Measurements from ENCODE around the gene CYTH2. TPM values are rescaled to one million over a fixed set of nuclear protein-coding genes. Genes with fewer than 3 reads are reported as not detected.

Gene CYTH2
- polyA plus RNA-seq, 3 donors: 21.3 to 48.2 (median 21.7) TPM

DNA sequence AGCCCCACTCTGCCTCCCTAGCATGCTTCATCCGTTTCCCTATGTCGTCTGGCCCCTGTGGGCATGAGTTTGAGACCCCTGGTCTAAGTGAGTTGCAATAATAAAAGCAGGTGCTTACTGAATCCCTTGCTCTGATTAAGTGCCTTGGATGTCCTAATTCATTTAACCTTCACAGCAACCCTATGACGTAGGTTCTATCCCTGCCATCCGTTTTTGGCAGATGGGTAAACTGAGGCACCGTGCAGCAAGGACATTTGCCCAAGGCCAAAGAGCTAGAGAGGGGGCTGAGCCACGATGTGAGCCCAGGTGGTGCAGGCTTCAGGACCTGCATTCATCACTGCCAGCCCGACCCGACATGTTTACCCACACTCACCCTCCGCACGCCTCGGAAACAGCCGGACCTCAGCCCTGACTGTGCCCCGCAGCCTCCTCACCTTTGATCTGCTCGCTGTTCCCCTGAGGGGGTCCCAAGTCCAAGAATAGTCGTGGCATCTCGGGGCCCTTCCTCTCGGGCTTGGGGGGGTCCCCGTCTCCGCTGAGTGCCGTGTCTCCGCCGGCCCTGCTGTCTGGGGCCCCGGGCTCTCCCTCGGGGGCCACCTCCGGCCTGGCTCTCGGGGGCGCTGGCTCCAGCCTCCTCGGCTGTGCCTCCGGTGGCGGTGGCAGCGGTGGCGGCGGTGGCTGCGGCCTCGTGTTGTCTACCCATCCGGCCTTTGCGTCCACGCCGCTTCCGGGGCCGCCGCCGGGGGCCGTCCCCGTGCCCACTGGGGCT is 28.0 kb downstream of the CYTH2 start:
- Mint-ChIP-seq H3K27me3 (ENCODE audit: low read depth in 3 of 3) (peaks cover 44 to 82% (median 46%) of the 10 kb centered on the region in 3 donors), H3K27ac (no peak overlapping the region), H3K9me3 (peaks cover 0 to 20% (median 9%) of the 10 kb centered on the region in 7 donors), H3K4me3 (peak overlapping the region in 1 of 2 donors; percentile 71), H3K4me1 (peaks cover 39% of the 10 kb centered on the region), H3K36me3 (peaks cover 0 to 8% of the 10 kb centered on the region in 2 donors)
- Histone ChIP-seq H3K4me2 (replicated peaks; ENCODE audit: extremely low read depth, low read length, poor library complexity, severe bottlenecking) (no peak overlapping the region), H4K20me1 (ENCODE audit: insufficient read depth, low read length) (no peaks in the 10 kb centered on the region), H3K9ac (ENCODE audit: insufficient read depth, low read length, poor library complexity, severe bottlenecking) (no peak overlapping the region), H3K4me1 (ENCODE audit: control insufficient read depth in 1 of 2, insufficient read depth in 2 of 2, low read length in 2 of 2) (peaks cover 34 to 47% of the 10 kb centered on the region in 2 donors), H3K27me3 (ENCODE audit: control insufficient read depth in 2 of 2, insufficient read depth in 2 of 2, low read length in 2 of 2) (peaks cover 14 to 51% of the 10 kb centered on the region in 2 donors), H2AFZ (ENCODE audit: insufficient read depth, low read depth, low read length, poor library complexity, severe bottlenecking) (no peak overlapping the region), H3K36me3 (replicated peaks in 1 of 2; ENCODE audit: control insufficient read depth in 1 of 2, insufficient read depth in 2 of 2, low read length in 2 of 2) (no peaks in the 10 kb centered on the region), H3K79me2 (ENCODE audit: insufficient read depth, low read length) (no peaks in the 10 kb centered on the region), H3K27ac (ENCODE audit: low read depth in 1 of 2, low read length in 2 of 2) (no peak overlapping the region), H3K4me3 (replicated peaks in 1 of 3; ENCODE audit: low read depth in 2 of 3, low read length in 3 of 3) (no peak overlapping the region), H3K9me3 (replicated peaks in 1 of 2; ENCODE audit: control insufficient read depth in 1 of 2, insufficient read depth in 1 of 2, low read length in 2 of 2) (peaks cover 0 to 3% of the 10 kb centered on the region in 2 donors)
- intact Hi-C loops (cut with micrococcal nuclease): no loop called here
- no peak for TF ChIP-seq CTCF (IDR thresholded peaks at IDR 0.05)
- WGBS (ENCODE audit: insufficient coverage): 54% methylated on average over 42 of the region's 45 CpGs
- no peak for DNase-seq

DNA sequence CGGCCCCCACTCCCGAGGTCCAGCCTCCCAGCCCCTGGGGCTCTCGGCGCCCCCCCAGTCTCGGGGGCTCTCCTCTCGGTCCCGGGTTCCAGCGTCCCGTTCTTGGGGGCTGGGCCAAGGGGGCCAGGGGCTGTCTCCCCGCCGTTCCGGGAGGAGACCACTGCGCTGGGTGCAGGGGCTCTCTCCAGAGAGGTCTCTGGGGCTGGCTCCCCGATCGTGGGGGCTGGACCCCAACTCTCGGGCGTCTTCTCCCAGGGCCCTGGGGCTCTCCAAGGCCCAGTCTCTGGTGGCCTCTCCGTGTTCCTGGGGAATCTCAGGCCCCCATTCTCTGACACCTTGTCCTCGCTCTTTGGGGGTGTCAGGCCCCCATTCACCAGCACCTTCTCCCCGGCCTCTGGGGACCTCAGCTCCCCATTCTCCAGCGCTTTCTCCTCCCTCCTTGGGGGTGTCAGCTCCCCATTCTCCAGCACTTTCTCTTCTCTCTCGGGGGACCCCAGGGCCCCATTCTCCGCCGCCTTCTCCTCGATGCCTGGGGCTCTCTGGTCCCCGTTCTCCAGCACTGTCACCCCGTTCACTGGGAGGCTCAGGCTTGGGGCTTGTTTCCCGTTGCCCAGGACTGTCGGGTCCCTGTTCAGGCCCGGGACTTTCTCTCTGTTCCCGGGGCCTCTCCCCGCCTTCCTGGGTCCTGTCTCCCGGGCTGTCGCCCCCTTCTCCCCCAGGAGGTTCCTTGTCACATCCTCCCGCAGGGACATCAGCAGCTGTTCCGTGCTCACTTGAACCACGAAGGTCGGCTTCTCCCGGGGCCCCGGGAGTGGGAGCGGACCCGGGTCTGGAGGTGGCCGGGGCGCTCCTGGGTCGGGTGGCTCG is 28.8 kb downstream of the CYTH2 start:
- no peak overlapping the region for H2AFZ ChIP-seq (ENCODE audit: insufficient read depth, low read depth, low read length, poor library complexity, severe bottlenecking)

More for the DNA sequence above, 28.8 kb downstream of the CYTH2 start:
- Mint-ChIP-seq H3K4me1 (peaks cover 32% of the 10 kb centered on the region), H3K27me3 (ENCODE audit: low read depth in 3 of 3) (peaks cover 37 to 77% (median 41%) of the 10 kb centered on the region in 3 donors), H3K9me3 (peaks cover 0 to 15% (median 5%) of the 10 kb centered on the region in 7 donors), H3K27ac (peak overlapping the region in 1 of 7 donors; percentile 32), H3K4me3 (peak overlapping the region; percentile 45 to 59), H3K36me3 (peaks cover 0 to 3% of the 10 kb centered on the region in 2 donors)
- no peaks in the 10 kb centered on the region for H3K36me3 ChIP-seq (replicated peaks in 1 of 2; ENCODE audit: control insufficient read depth in 1 of 2, insufficient read depth in 2 of 2, low read length in 2 of 2)
- intact Hi-C loops (cut with micrococcal nuclease): no loop called here
- peaks cover 29 to 44% of the 10 kb centered on the region in 2 donors for H3K4me1 ChIP-seq (ENCODE audit: control insufficient read depth in 1 of 2, insufficient read depth in 2 of 2, low read length in 2 of 2)
- no peak for TF ChIP-seq CTCF (IDR thresholded peaks at IDR 0.05)
- no peak overlapping the region for H3K4me2 ChIP-seq (replicated peaks; ENCODE audit: extremely low read depth, low read length, poor library complexity, severe bottlenecking)
- no peaks in the 10 kb centered on the region for H3K9me3 ChIP-seq (replicated peaks in 1 of 2; ENCODE audit: control insufficient read depth in 1 of 2, insufficient read depth in 1 of 2, low read length in 2 of 2)
- DNase-seq: no peak
- H3K9ac ChIP-seq (ENCODE audit: insufficient read depth, low read length, poor library complexity, severe bottlenecking): no peak overlapping the region
- H3K4me3 ChIP-seq (replicated peaks in 1 of 3; ENCODE audit: low read depth in 2 of 3, low read length in 3 of 3): no peak overlapping the region
- 56% methylated on average over 45 of the region's 46 CpGs for WGBS (ENCODE audit: insufficient coverage)
- H3K27me3 ChIP-seq (ENCODE audit: control insufficient read depth in 2 of 2, insufficient read depth in 2 of 2, low read length in 2 of 2): peaks cover 14 to 51% of the 10 kb centered on the region in 2 donors
- H3K79me2 ChIP-seq (ENCODE audit: insufficient read depth, low read length): no peaks in the 10 kb centered on the region
- H3K27ac ChIP-seq (ENCODE audit: low read depth in 1 of 2, low read length in 2 of 2): no peak overlapping the region
- no peaks in the 10 kb centered on the region for H4K20me1 ChIP-seq (ENCODE audit: insufficient read depth, low read length)
